Renal cortical epithelial cell (primary cell): ENCODE results near the gene MAP3K20. TPM values are rescaled to one million over a fixed set of nuclear protein-coding genes. Genes with fewer than 3 reads are reported as not detected.
A peak's percentile ranks its signal among the peaks of the same experiment; 100 is the strongest.
"Not testable (repeated sequence)": the region's sequence is repeated elsewhere in the genome, so short reads cannot be mapped to it uniquely, and the experiment has no call there.

Source experiments
- DNase-seq: peaks from one replicate; pipeline ENCODE4 v3.0.0-alpha.2; 2011; ENCODE audit warnings: low read depth
- total RNA-seq: library from RNA; depleted of rRNA; stranded (reverse); fragments of >200 nt; gene quantifications from 2 replicates; pipeline ENCODE4 v1.2.3, GENCODE V29; 2014

Gene MAP3K20
- 26.4 and 28.5 TPM in 2 replicates for total RNA-seq

DNA sequence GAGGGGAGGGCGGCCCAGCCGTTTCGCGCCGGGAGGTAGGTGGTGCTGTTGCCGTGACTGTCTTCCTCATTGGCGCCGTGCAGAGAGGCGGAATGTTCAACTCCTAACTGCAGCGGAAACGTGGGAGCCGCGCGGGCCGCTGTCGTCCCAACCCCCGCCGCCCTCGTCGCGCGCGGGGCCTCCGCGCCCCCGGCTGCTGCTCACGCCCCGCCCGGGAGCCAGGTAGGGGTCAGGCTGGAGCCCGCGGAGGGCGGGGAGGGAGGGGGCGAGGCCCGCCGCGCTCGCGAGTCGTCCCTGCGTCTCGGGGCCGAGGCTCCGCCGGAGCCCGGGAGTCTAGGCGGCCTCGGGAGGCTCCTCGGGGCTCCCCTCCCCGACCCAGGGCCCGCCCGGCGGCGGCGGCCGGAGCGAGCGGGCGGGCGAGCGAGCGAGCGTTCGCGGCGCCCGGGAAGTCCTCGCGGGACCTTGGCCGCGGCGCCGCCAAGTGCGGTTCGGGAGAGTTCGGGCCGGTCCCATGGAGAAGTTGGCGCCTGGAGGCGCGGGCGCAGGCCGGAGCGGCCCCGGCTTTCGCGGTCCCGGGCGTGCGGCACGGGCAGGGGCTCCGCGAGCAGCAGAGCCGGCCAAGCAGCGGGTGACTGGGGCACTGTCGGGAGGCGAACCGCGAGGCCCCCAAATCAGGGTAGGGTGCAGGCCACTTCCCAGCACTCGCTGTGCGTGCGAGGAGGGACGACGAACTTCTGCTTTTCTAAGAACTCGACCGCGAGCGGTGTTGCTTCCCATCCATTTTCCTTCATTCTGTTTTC is at the start of gene MAP3K20:
MAP3K20 (plus strand) TSS at position 66 of the 800 bp plus-strand sequence. CDS start 15,186 bp downstream, outside the sequence.
- DNase-seq, result no peak

DNA sequence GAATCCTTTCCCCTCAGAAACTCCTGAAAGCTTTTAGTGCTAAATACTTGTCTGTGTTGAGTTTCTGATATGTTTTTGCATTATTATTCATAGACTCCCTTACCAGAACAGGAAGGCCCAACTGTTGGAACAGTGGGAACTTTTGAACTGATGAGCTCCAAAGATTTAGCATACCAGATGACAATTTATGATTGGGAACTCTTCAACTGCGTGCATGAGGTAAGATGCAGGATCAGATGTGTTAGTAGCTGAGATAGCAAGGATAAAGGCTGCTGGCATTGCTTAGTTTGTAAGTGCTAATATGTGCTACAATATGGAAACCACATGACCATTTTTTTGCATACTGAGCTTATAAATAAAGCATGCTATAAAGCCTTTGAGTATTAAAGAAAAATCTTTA is 49.2 kb upstream of the MAP3K20 start:
- no peak for DNase-seq

GRCh38 chr2:173027181-173028128 is 48.2 kb upstream of the MAP3K20 start:
- peak; percentile 86 for DNase-seq

GRCh38 chr2:173028141-173028540 is 47.5 kb upstream of the MAP3K20 start:
- DNase-seq, result no peak

DNA sequence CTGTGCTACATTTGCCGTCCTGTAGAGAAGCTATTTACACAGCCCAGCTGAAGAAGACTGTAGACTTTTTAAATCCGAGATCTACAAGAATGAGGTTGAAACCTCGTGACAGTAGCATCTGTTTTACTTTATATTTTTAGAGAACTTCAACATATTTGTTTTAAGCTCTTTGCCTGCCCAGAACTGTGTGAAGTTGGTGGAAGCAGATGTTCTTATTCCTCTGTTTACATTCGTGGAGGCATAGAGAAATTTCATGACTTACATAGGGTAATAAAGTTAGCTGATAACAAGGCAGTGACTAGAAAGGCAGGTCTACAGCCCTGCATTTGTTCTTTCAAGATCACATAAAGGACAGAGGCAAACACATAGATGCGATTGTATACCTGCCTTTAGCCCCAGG is 47.0 kb upstream of the MAP3K20 start:
- no peak for DNase-seq

DNA sequence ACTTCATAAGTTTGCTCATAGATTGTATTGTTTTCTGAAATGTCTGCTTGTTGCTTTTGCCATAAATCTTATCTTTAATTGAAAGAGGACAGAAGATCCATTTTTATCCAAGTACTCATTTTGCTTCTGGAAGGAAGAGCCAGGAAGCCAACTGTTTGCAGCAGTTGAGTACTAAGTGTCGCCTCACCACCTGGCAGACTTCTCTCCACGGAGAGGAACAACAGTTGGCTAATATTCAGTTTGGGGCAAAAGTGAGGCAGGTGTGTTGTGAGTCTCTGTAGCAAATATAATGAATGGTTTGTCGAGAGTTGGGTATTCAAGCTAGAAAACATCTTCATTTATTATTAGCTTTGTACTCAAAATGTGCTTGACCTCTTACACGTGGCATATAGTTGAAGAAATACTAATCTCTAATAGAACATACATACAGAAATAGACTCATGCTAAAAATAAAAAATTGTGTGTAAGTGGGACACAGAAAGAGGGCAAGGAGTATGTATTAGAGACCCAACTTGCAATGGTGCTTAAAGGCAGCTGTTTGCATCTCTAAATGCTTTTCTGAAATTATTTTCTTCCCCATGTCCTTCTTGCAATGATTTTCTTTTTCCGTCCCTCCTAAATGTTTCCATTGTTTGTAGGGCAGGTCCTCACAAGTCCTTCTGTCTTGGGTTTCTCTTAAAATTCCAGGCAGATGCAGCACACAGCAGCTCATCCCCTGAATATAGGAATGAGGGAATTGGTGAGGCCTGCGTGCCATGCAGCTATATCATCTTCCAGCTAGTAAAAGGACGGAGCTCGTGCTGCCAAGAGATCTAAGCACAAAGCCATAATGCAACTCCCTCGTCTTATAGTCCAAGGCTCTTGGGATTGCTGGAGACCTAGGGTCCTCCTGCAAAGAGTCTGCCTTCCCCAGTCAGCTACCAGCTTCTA is 44.8 kb upstream of the MAP3K20 start:
- no peak for DNase-seq

- DNase-seq, result no peak
Observed at GRCh38 chr2:173032032-173032431, 43.6 kb upstream of the MAP3K20 start.

- no peak for DNase-seq
Observed at GRCh38 chr2:173033084-173033483, 42.6 kb upstream of the MAP3K20 start.

DNA sequence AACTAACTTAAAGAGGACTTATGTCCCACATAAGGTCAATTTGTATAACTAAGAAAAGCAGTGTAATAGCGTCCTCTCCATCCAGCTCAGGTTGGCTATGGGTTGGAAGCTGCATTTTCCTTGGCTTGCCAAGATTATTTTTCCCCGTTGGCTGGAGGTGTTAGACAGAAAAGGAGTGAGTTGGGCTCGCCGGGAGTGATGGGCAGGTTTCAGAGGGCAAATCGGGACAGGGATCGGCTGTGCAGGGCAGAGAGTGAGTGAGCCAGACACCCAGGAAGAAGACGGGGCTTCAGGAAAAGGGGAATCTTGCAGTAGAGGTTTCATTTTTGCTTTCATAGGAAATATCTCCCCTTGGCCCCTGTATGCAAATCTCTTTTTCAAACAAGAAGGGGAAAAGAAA is 41.5 kb upstream of the MAP3K20 start:
- DNase-seq, result no peak

DNA sequence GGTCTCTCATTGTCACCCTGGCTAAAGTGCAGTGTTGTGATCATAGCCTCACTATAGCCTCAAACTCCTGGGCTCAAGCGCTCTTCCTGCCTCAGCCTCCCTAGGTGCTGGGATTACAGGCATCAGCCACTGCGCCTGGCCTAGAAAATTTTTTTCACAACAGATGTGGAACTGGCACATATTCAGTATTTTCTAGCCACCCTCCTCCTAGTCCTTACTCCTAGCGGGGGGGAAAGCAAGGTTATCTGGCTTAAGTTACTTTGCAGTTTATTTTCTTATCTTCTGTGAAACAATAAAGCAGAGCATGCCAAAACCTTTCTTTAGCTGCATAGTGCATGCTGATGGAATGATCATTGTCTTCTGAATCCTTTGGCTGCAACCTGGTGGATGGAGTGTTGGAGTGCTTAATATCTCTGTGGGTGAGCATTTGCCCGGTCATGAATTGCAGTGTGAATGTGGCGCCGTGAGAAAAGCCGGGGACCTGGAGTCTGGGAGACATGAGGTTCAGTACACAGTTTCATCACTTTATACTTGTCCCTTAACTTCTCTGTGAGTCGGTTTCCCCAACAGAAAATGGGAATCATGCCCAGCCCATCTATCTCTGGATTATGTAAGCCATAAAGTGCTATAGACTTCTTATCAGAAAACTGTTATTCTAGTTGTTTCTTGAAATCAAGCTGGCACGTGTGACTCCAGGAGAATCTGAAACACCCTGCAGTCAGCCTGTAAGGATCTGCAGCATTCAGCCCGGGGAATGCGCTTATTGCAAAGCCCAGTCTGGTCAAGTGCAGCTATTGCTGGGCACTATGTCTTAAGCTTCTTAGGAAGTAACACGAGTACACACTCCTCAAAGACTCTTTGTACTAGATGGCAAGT is 38.2 kb upstream of the MAP3K20 start:
- DNase-seq, result no peak

- not testable (repeated sequence) for DNase-seq
Observed at GRCh38 chr2:173038257-173038656, 37.4 kb upstream of the MAP3K20 start.

DNA sequence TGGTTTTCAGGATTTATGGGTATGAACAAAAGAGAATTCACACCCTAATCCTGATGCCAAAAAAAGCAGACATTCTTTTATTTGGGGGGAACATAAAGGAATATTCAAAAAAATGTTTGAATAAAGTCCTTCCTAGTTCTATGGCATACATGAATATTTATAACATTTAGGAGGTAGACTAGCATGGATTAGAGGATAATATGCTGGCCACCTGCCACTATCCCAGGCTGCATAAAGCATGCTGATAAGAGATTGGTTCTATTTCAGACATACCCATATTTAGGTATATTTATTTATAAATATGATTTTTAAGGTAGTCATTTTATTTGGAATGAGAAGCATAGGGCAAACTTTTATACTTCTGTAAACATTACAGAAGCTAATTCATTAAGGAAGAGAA is 34.9 kb upstream of the MAP3K20 start:
- no peak for DNase-seq

DNA sequence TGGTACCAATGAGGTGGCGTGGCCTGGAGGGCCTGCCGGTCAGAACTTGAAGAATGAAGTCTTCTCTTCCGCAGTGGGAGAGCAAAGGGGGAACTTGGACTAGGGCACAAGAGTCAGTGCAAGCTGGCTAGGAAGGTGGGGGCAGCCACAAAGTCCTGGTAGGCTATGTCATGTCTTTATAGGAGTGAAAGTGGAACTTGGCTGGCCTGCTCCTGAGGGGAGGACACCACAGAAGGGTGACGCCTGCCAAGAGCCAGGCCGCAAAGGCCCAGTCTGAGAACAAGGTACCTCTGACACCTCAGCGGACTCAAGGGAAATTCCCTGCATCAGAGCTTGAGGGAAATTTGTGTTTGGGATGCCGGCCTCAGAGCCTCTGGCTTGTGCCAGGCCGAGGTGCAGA is 32.2 kb upstream of the MAP3K20 start:
- DNase-seq, result no peak

DNA sequence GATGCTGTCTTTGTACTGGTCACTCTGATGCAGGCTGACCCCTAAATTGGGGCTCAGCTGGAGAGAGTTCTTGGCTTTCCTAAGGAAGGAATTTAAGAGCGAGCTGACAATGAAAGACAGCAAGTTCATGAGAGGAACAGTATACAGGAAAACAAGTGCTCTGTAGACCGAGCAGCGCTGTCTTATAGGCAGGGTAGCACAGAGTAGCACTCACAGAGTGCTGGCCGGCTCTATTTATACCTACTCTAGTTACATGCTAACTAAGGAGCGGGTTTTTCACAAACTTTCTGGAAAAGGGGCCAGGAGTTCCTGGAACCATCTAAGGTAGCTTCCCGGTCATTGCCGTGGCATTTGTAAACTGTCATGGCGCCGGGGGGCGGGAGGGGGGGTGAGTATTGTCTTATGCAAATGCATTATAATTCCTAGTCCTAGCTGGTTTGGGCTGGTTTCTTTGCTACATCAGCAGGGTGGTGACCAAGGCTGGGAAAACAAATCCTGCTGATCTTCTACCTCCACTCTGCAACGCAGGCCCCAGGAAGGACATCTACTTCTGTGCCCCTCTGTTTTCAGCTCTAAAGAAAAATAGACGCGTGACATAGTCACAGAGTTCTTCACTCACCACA is 31.6 kb upstream of the MAP3K20 start:
- no peak for DNase-seq

- peak; percentile 47 for DNase-seq
Observed at GRCh38 chr2:173044686-173045085, 31.0 kb upstream of the MAP3K20 start.

DNA sequence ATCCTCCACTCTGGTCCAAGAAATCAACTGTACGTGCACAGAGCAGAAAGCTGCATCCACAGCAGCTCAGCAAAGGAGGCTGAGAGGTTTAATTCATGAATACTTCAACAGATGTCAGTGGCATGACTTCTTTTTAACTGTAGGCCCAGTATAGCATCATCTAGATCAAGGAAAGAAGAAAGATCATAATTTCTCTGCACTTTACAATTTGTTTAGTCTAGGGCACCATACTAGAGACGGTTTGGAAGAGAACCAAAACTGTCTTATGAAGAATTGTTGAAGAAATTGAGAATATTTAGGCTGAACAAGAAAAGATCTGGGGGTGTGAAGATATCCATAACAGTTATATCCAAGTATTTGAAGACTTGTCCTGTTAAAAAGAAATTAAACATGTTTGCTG is 30.5 kb upstream of the MAP3K20 start:
- no peak for DNase-seq

- DNase-seq, result no peak
Observed at GRCh38 chr2:173048522-173048896, 27.1 kb upstream of the MAP3K20 start.

DNA sequence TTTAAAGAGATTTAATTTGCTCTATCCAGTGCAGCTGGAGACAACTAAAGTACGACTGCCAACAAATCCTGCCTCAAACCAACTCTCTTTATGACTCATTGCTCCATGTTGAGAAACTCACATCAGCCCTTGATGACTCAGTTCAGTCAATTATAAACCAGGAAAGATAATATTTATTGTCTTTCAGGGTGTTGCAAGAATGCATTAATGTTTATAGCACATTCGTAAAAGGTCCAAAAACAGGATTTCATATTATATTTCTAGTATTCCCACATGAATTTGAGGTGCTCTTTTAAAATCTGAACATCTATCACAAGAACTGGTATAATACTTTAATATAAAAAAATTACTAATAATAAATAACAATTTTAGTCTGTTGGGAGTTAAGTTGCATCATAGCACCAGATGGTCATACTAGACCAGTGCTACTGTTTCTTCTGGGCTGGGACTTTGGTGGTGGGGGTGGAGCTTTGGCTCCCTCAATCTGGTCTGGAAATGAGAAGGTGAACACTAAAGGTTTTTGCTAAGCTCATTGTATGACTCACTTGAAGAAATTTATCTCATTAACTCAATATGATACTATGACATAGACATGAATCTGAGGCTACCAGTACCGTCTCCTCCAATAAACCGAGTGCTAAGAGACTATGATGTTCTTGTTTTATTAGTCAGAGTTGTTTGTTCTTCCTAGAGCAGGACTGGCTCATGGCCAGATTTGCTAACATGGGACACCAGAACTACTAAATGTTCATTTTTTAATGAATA is 26.6 kb upstream of the MAP3K20 start:
- peak; percentile 100 for DNase-seq

DNA sequence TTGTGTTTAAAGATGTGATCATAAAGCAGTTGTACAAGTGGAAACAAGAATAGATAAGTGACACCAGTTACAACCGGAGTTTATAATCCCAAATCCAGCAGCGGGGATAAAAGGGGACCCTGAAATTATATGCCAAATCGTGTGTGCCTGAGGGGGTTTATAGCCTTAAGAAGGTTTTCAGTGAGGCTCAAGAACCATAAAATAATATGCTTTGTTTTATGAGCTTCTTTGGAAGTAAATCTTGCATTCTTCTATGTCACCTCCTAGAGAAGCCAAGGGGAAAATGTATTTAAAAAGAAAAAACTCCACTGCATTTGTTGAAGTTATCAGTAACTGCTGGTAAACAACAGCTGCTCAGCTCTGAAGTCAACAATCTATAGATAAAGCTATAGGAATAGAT is 25.8 kb upstream of the MAP3K20 start:
- DNase-seq, result no peak
